IMR-90 (cell line): Measurements from ENCODE around the gene SLC2A6.

Experiments used
- BHLHE40 ChIP-seq: fragments of 150-350 bp; IDR thresholded peaks from 2 replicates; pipeline ENCODE4 v1.6.1; 2016; ENCODE audit warnings: mild to moderate bottlenecking, low read depth, low read length
- CHD1 ChIP-seq: IDR thresholded peaks from 2 replicates; pipeline ENCODE4 v1.6.1; 2012; ENCODE audit warnings: low read depth, low read length, improper control_type of control experiment
- FOS ChIP-seq: fragments of 150-350 bp; IDR thresholded peaks from 2 replicates; pipeline ENCODE4 v1.6.1; 2016; ENCODE audit warnings: low read depth, low read length
- MAFK ChIP-seq: IDR thresholded peaks from 2 replicates; pipeline ENCODE4 v1.6.1; 2012; ENCODE audit warnings: low read depth, low read length, improper control_type of control experiment
- MAZ ChIP-seq: IDR thresholded peaks from 2 replicates; pipeline ENCODE4 v1.6.1; 2012; ENCODE audit warnings: low read depth, mild to moderate bottlenecking, low read length, improper control_type of control experiment, moderate library complexity, borderline replicate concordance
- MXI1 ChIP-seq: IDR thresholded peaks from 2 replicates; pipeline ENCODE4 v1.6.1; 2012; ENCODE audit warnings: low read depth, mild to moderate bottlenecking, low read length, moderate library complexity, borderline replicate concordance
- POLR2A ChIP-seq: IDR thresholded peaks from 2 replicates; pipeline ENCODE4 v1.6.1; 2012; ENCODE audit warnings: mild to moderate bottlenecking, low read depth, low read length
- RAD21 ChIP-seq: IDR thresholded peaks from 2 replicates; pipeline ENCODE4 v1.6.1; 2012; ENCODE audit warnings: low read length, improper control_type of control experiment
- RFX5 ChIP-seq: IDR thresholded peaks from 2 replicates; pipeline ENCODE4 v1.8.0; 2012; ENCODE audit warnings: low read depth, mild to moderate bottlenecking, low read length, moderate library complexity
- SMC3 ChIP-seq: fragments of 150-350 bp; IDR thresholded peaks from 2 replicates; pipeline ENCODE4 v1.6.1; 2016; ENCODE audit warnings: low read depth, mild to moderate bottlenecking, antibody characterized with exemption, low read length, moderate library complexity
- TF ChIP-seq, protein P1 (sequence below): conservative IDR thresholded peaks from 2 replicates; pipeline ENCODE4 v1.5.1; 2012; ENCODE audit warnings: mild to moderate bottlenecking, low read depth, low read length, improper control_type of control experiment
- TF ChIP-seq, protein P2 (sequence below): fragments of 150-350 bp; IDR thresholded peaks from 2 replicates; pipeline ENCODE4 v1.6.1; 2016; ENCODE audit warnings: low read depth, mild to moderate bottlenecking, low read length, moderate library complexity, borderline replicate concordance
- TF ChIP-seq, protein P3 (sequence below): fragments of 150-350 bp; IDR thresholded peaks from 2 replicates; pipeline ENCODE4 v1.6.1; 2017; ENCODE audit warnings: mild to moderate bottlenecking, antibody characterized with exemption, low read length, low read depth

GRCh38 chr9:133505901-133506652, 27.2 kb upstream of the SLC2A6 start:
- TF ChIP-seq POLR2A (no peak), MXI1 (no peak), CHD1 (no peak), MAZ (no peak), BHLHE40 (no peak), SMC3 (no peak), RAD21 (no peak), MAFK (no peak), FOS (no peak), RFX5 (no peak)
- TF ChIP-seq, protein P1, sequence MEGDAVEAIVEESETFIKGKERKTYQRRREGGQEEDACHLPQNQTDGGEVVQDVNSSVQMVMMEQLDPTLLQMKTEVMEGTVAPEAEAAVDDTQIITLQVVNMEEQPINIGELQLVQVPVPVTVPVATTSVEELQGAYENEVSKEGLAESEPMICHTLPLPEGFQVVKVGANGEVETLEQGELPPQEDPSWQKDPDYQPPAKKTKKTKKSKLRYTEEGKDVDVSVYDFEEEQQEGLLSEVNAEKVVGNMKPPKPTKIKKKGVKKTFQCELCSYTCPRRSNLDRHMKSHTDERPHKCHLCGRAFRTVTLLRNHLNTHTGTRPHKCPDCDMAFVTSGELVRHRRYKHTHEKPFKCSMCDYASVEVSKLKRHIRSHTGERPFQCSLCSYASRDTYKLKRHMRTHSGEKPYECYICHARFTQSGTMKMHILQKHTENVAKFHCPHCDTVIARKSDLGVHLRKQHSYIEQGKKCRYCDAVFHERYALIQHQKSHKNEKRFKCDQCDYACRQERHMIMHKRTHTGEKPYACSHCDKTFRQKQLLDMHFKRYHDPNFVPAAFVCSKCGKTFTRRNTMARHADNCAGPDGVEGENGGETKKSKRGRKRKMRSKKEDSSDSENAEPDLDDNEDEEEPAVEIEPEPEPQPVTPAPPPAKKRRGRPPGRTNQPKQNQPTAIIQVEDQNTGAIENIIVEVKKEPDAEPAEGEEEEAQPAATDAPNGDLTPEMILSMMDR, result no peak
- TF ChIP-seq, protein P2, sequence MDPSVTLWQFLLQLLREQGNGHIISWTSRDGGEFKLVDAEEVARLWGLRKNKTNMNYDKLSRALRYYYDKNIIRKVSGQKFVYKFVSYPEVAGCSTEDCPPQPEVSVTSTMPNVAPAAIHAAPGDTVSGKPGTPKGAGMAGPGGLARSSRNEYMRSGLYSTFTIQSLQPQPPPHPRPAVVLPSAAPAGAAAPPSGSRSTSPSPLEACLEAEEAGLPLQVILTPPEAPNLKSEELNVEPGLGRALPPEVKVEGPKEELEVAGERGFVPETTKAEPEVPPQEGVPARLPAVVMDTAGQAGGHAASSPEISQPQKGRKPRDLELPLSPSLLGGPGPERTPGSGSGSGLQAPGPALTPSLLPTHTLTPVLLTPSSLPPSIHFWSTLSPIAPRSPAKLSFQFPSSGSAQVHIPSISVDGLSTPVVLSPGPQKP, result no peak
- TF ChIP-seq, protein P3, sequence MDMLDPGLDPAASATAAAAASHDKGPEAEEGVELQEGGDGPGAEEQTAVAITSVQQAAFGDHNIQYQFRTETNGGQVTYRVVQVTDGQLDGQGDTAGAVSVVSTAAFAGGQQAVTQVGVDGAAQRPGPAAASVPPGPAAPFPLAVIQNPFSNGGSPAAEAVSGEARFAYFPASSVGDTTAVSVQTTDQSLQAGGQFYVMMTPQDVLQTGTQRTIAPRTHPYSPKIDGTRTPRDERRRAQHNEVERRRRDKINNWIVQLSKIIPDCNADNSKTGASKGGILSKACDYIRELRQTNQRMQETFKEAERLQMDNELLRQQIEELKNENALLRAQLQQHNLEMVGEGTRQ, result no peak
